Measurements from ENCODE around the gene RNF123. TPM values are rescaled to one million over a fixed set of nuclear protein-coding genes. Genes with fewer than 3 reads are reported as not detected.
A peak's percentile ranks its signal among the peaks of the same experiment; 100 is the strongest.

RNF123 gene
- total RNA-seq, 1 donor from 2014 or later: 60.4 TPM

DNA sequence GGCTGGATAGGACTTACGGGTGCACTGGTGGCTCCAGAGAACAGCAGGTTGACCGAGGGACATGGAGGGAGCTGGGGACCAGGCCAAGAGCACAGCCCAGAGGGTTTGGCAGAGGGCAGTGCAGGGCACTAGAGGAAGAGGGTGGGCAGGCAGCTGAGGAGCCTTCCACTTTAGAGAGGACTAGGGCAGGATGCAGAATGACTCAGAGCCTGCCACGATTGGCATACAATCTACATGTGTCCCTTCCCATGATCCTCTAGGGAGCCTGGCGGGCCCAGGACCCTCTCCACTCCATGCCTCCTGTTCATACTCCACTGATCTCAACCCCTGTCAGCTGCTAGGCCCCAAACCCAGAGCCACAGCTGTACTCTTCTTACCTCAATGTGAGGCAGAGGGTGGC is 29.6 kb upstream of the RNF123 start:
- DNase-seq: no peak

DNA sequence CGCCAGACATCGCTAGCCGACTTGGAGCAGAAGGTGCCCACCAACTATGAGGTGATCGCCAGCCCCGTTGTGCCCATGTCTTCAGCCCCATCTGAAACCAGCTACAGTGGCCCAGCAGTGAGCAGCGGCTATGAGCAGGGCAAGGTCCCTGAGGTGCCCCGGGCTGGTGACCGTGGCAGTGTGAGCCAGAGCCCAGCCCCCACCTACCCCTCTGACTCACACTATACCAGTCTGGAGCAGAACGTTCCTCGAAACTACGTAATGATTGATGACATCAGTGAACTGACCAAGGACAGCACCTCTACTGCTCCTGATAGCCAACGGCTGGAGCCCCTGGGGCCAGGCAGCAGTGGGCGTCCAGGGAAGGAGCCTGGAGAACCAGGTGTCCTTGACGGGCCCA is 28.1 kb upstream of the RNF123 start:
- no peak for DNase-seq

DNA sequence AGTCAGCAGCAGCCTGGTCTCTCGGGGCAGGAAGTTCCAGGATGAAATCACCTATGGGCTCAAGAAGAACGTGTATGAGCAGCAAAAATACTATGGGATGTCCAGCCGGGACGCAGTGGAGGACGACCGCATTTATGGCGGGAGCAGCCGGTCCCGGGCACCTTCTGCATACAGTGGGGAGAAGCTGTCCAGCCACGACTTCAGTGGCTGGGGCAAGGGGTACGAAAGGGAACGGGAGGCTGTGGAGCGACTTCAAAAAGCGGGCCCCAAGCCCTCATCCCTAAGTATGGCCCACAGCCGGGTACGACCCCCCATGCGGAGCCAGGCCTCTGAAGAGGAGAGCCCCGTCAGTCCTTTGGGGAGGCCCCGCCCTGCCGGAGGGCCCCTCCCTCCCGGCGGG is 27.3 kb upstream of the RNF123 start:
- no peak for DNase-seq

DNA sequence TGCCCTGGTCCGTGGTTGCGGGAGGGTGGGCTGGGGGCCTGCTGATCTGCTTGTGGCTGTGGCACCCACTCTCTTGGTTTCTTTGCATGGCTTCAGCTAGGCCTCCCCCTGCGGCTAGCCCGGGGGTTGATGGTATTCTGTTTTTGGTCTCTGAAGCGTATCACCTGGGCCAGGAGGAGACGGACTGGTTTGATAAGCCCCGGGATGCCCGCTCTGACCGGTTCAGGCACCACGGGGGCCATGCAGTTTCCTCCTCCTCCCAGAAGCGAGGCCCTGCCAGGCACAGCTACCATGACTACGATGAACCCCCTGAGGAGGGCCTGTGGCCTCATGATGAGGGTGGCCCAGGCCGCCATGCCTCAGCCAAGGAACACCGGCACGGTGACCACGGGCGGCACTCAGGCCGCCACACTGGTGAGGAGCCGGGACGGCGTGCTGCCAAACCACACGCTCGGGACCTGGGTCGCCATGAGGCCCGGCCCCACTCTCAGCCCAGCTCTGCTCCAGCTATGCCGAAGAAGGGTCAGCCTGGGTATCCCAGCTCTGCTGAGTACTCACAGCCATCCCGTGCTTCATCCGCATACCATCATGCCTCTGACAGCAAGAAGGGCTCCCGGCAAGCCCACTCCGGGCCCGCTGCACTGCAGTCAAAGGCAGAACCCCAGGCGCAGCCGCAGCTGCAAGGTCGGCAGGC is 26.5 kb upstream of the RNF123 start:
- no peak for DNase-seq

DNA sequence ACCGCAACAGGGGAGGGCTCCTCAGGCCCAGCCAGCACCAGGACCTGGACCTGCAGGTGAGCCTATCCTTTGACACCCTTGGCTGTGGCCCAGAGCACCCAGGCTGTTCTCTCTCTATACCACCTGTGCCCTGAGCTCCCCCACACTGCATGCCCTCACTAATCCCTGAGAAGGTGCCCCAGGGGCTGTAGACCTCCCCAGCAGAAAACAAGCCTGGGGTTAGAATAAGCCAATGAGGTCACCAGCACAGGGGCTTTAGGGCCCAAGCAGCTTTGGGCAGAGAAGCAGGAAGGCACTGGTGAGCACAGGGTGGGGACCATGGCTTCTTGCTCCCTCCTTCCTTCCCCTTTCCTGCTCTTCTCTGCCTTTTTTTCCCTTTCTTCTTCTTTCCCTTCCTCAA is 25.5 kb upstream of the RNF123 start:
- DNase-seq: no peak

DNA sequence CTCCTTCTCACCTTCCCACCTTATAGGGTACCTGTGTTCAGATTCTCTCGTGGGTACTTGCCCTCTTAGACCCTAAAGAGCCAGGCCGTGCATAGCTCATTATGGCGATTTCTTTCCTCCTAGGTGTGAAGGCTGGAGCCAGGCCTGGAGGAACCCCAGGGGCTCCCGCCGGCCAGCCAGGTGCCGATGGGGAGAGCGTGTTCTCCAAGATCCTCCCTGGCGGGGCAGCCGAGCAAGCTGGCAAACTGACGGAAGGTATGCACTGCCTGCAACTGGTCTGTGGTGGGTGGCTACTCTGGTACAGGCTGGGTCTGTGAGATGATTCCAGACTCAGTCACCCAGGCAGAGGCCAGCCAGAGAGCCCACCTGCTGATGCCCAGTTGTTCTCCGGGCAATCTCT is 25.1 kb upstream of the RNF123 start:
- DNase-seq: no peak

DNA sequence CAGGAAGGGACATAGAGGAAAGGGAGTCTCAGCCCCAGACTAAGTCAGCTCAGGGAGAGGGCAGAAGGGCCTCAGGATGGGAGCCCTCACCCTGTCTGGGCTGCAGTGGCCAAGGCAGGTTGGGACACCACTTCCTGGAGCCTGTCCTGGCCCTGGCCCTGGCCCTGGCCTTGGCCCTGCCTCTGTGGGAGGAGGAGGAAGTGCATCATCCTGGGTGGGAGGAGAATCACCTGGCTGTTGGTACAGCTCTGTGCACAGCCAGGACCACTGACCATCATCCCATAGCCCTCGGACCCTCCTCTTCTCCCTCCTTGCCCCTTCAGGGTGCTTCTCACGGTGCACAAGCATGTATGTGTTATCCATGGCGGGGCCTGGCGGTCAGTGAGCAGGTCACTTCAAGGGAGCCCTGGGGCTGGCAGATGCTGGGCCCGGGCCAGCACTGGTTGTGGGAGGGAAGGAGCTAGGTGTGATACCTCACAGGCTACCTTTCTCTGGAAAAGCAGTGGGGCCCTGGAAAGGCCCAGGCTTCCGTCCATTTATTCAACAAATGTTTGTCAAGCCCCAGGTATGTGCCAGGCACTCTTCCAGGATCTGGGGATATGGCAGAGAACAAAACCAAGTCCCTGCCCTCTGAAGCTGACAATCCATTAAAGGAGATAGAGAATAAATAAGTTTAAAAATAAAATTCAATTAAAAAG is 23.4 kb upstream of the RNF123 start:
- DNase-seq: no peak

DNA sequence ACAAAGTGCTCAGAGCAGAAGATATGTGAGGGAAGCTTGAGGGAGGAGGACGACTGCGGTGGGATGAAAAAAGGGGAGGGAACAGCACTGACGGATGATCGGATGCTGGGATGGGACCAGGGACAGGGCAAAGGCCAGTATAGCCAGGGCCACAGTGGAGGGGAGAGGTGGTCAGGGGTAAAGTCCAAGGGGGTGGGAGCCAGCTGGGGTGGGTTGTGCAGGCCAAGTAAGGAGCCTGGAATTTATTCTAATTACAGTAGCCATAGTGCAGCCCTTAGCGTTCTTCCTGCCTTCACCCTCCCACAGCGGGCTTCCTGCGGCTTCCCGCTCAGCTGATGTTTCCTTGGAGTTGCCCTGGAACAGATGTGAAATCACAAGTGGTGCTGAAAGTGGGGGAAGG is 22.8 kb upstream of the RNF123 start:
- peak; percentile 24 for DNase-seq

DNA sequence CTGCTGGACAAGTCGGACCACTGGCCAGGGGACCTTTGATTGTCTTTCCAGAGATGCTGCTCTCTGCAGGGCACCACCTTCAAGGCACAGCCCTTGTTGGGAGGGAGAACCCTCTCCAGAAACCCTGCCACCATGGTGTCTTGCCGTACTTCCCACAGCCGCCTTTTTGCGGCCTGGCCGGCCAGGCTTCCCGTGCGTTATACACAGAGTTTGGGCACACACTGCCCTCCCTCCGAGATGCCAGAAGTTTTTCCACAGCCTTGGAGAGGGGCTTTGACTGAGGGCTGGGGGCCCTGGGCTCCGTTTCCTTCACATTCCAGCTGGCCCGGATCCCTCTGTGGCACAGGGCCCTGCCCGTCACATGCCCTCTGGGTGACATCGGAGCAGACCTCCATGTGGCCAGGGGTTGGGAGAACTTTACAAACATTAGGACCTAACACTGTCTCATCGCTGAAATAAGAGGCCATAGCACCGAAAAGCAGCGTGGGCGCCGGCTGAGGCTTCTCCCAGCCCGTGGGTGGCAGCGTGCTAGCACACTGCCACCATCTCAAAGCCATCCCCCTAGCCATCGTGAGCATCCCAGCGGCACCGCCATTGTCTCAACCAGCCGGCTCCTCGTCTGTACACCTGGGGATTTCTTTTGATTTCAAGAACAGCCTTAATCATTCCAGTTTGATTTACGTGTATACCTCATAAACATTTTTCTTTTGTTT is 21.5 kb upstream of the RNF123 start:
- DNase-seq: no peak

DNA sequence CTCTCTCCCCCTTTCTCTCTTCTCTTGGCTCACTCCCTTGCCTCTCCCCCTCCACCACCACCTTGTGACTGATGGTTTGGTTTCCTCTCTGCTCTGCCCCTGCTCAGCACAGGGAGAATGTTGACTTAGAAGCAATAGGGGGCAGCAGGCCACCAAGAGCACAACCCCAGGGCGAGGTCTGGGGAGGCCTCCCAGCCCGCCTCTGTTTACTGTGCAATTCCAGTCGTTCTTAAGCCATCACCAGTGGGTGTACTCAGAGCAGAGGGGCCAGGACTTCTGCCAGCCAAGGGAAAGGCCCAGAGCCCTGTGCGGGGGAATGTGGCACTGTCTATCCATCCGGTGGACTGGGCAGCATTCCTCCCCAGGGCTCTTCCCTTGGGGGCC is 21.0 kb upstream of the RNF123 start:
- DNase-seq: no peak

DNA sequence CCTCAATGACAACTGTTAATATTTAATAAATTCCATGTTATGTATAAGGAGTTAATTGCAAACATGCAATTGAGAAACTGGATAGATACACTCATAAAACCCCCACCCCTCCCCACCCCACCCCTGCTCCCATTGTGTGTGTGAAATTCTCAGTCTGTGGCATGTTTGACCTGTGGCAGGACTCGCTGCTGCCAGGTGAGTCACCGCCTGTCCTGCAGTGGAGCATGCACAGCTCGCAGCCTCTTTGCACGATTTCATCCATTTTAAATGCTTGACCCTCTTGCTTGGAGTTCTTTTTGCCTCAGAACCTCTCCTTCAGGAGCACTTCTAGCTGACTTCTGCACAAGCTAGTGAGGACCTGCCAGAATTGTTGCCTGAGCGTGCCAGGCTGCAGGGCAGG is 20.5 kb upstream of the RNF123 start:
- no peak for DNase-seq

DNA sequence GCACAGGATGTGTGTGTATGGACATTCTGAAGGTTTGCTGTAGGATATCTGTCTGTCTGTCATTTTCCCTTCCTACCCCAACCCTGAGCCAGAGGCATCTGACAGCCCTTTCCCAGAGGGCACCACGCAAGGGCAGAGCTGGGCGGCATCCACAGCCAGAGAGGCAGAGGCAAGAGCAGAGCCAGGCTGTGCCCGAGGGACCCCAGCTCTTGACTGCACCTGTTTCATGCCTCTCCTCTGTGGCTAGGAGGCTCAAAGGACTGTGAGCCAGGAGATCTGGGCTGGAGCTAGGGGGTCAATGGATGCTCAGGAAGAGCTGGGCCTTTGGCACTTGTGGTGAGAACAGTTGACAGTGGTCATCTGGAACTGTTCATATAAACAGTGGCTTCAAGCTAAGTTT is 20.0 kb upstream of the RNF123 start:
- DNase-seq: no peak

DNA sequence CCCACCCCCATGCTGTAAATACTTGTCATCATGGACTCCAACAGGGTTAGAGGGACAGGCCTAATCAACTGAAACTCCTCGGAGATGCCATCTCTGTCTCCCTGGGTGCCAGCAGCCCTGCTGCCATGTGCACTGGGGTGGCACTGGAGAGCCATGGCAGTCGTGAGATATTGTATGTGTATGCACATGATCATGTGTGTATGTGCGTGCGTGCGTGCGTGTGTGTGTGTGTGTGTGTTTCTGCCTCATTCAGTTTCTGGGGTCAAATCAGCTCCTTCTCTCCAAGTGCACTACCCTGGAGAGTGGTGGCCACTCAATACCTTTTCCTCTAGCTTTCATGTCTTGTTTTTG is 18.4 kb upstream of the RNF123 start:
- DNase-seq: no peak

DNA sequence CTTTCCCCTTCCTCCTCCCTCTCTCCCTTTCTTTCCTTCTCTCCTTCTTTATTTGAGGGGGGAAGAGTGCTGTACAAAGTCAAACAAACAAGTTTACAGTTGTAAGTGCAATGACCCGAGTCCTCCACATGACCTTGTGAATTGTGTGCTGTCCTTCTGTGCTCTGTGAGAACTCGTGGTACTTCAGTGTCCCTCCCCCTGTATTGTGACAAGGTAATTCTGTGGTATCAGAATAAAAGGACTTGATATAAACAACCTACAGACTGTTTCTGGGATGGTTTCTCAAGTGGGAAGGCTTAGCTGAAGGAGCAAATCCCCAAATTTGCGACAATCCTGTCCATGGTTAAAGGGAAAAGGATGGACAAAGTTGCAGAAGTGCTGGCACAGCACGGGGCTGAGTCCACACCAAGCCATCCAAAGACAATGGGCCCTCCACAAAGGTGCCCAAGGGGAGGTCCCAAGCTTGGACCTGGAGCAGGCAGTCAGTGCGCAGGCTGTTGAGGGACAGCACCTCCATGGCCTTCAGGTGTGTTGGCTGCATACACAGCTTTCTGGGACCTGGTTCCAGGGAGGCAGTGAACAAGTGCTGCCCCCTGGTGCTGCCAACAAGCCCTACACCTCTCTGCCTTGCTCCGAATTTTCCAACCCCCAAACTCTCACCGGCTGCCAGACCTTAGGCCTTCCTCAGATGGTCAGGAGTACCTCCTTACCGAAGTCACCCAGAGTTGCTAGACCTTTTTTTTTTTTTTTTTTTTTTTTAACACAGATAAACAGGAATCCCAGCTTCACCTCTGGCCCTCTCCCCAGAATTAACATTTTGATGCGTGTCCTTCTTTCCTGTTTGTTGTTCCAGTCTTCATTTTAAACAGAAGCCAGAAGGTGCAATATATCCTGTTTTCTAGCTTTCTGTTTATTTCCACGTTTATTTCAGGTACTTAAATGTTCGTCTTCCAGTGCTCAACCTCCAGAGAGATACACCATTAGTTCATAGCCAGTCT is 17.8 kb upstream of the RNF123 start:
- peak; percentile 85 for DNase-seq

DNA sequence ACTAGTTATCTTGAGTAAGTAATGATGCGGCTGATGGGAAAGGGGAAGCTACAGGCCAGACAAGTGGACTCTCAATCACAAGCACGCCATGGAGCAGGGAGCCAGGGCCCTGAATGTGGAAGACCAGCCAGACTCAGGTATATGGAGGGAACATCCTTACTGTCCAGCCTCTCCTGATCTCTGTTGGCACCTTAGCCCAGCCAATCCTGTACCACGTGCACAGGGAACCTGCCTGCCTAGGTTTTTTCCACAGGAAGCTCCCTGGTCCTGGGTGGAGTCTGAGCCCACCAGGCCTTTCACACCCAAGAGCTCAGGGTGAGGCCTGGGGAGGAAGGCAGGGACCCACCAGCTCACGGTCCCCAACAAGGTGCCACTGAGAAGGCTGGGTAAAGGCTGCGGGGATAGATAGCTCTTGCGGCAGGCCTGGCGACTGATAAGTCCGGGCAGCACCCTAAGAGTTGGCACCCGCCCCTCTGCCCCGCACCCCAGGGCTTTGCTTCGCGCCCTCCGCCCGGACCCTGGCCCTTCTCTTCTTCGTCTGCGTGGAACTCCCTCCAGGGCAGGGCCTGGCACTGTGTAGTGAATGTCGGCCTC is 16.1 kb upstream of the RNF123 start:
- DNase-seq: no peak

DNA sequence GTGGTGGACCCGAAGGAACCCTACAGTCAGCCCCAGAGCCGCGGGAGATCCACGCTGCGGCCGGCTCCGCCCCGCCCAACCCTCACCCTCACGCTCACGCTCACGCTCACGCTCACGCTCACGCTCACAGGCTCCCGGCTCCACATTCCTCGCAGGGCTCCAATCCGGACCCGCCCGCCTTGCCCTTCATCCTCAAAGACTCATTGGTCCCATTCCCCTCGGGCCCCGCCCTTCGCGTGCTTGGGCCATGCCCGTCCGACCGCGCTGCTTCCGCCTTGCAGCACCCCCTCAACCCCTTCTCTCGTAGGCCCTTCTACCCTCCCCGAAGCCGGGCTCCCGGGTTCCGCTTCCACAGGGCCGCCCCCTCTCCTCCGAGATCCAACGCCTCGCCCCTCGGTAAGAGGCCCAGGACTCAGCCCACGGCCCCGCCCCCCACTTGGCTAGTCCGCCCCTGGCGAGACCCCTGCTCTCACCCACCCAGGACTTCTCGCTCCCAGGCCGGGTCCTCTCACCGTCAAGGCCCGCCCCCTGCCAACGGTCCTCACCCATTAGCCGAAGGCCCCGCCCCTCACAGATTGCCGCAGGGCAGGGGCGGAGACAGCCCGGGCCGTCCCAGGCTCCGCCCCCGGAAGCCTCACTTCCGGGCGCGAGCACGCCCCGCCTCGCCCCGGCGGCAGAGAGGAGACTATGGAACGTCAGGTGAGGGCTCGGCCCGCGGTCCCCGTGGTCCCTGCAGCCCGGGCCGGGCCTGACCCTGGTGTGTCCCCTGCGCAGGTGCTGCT is 15.5 kb upstream of the RNF123 start, which contains the start of gene APEH:
TSS of gene APEH (plus strand) at position 637 of the 782 bp plus-strand sequence. CDS start at position 688, 51 bp downstream.
- peak; percentile 97 for DNase-seq

DNA sequence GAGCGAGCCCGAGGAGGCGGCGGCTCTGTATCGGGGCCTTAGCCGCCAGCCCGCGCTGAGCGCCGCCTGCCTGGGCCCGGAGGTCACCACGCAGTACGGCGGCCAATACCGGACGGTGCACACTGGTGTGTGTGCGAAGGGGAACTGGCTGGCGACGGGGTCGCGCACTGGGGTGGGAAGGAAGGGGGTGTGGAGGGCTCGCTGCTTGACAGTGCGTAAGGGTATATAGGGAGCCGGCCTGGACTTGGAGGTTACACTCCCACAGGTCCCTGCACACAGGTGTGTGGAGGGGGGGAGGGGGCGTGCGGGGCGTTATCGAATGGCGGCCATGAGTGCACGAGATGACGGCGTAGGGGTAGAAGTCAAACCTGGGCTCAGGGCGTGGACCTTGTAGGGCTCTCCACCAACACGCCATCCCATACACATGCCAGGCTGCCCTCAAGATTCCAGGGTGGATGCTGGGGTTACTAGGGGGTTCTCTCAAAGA is 14.8 kb upstream of the RNF123 start:
- no peak for DNase-seq

DNA sequence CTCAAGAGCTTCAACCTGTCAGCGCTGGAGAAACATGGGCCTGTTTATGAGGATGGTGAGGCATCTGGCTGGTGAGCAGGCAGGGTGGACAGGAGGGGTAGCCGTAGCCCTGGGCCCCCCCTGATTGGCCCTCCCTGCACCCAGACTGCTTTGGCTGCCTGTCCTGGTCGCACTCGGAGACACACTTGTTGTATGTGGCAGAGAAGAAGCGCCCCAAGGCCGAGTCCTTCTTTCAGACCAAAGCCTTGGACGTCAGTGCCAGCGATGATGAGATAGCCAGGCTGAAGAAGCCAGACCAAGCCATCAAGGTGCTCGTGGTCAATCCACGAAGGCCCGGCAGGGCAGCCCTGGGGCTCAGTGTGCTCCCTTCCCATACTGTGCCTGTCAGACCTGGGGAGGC is 13.4 kb upstream of the RNF123 start:
- no peak for DNase-seq

DNA sequence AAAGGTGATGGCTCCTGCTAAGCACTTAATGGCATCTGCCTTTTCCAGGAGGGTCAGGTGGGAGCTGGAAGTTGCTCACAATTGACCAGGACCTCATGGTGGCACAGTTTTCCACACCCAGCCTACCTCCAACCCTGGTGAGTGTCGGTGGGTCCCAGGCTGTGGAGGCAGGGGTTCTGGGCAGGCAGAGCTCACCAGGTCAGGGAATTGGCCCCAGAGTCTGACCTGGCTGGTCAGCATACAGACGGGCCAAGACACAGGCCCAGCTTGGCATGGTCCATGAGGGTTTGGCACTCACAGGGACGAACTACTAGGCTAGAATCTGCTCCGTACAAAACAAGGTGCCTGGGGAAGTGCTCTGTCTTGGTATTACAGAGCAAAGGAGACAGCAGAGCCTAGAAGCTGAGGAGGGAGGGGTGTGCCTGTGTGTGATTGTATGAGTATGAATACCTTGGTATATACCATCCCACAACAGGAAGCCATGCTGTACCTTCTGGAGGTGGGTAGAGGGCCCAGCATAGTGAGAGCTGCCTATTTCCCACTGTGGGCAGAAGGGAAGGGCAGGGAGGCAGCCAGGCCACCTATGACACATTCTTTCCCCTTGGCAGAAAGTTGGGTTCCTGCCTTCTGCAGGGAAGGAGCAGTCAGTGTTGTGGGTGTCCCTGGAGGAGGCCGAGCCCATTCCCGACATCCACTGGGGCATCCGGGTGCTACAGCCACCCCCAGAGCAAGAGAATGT is 8.7 kb upstream of the RNF123 start:
- no peak for DNase-seq

DNA sequence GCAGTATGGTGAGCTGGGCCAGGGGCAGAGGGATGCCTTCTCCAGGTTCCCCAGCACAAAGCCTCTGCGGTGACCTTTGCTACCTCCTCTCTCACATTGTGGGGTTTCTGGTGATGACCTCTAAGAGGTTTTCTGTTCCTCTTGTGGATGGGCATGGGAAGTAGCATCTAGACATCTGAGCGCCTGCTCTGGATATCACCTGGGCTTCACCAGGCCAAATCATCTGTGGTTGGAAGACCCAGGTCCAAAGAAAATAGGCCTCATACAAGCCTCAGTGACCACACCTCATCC is 8.2 kb upstream of the RNF123 start:
- DNase-seq: no peak

Measured in tongue (tissue), 2 donors.